GM15510 (cell line): ENCODE measurements around the gene STK32C.

ENCODE experiments used
- POLR2A ChIP-seq: IDR thresholded peaks from 3 replicates; pipeline ENCODE4 v1.6.1; 2011; ENCODE audit warnings: borderline replicate concordance; ENCODE audit not compliant: insufficient read length; ENCODE audit errors: extremely low read depth

STK32C gene

GRCh38 chr10:132263866-132264265 lies 43.9 kb downstream of the STK32C start:
- no peak for TF ChIP-seq POLR2A

- no peak for TF ChIP-seq POLR2A
Measured at GRCh38 chr10:132259702-132260482, 47.9 kb downstream of the STK32C start.

- TF ChIP-seq POLR2A, result no peak
Measured at GRCh38 chr10:132258423-132258822, 49.3 kb downstream of the STK32C start.

- TF ChIP-seq POLR2A, result no peak
Measured at GRCh38 chr10:132257907-132258306, 49.8 kb downstream of the STK32C start.

- no peak for TF ChIP-seq POLR2A
Measured at GRCh38 chr10:132257271-132257670, 50.5 kb downstream of the STK32C start.

GRCh38 chr10:132256866-132257265 lies 50.9 kb downstream of the STK32C start:
- no peak for TF ChIP-seq POLR2A

GRCh38 chr10:132255489-132256344 lies 52.0 kb downstream of the STK32C start:
- no peak for TF ChIP-seq POLR2A

- no peak for TF ChIP-seq POLR2A
Measured at GRCh38 chr10:132254841-132255240, 52.9 kb downstream of the STK32C start.

GRCh38 chr10:132253092-132253687 lies 54.6 kb downstream of the STK32C start:
- TF ChIP-seq POLR2A, result no peak

GRCh38 chr10:132252412-132252811 lies 55.3 kb downstream of the STK32C start:
- no peak for TF ChIP-seq POLR2A

- no peak for TF ChIP-seq POLR2A
Measured at GRCh38 chr10:132251928-132252327, 55.8 kb downstream of the STK32C start.

GRCh38 chr10:132250481-132251475 lies 57.0 kb downstream of the STK32C start:
- no peak for TF ChIP-seq POLR2A

GRCh38 chr10:132249824-132250375 lies 57.9 kb downstream of the STK32C start:
- no peak for TF ChIP-seq POLR2A

GRCh38 chr10:132249226-132249724 lies 58.5 kb downstream of the STK32C start:
- no peak for TF ChIP-seq POLR2A
